ENCODE results near the gene HELQ.

The HELQ gene

DNA sequence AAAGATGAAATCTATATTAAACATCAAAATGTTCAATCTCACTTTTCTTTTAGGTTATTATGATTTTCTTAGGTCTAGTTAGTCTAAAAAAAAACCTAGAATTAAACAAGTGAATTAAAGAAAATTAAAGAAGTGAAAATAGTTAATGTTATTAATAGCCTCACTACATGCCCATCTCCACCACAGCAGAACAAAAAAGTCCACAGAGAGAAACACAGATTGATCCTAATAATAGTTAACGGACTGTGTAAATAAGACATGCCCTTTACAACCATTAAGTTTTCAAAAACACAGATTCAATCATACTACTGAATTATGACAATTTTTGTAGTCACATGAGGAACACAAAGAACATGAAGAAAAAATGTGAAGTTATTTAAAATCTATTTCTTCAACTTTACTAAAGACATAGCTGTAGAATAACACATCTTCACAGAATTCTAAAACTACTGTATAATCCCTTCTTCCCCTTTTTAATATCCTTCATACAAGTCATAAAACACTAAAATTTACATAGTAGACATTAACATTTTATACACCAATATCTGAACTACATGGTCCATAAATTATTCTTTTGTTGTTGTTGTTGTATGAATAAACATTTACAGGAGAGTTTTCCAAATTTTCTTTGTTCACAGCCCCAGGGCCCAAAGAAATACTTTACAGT lies 15.3 kb downstream of the HELQ start:
- Histone ChIP-seq H3K4me1 (no peaks in the 10 kb centered on the region), H3K27ac (no peak overlapping the region), H3K27me3 (no peaks in the 10 kb centered on the region), H3K9me3 (no peaks in the 10 kb centered on the region), H3K36me3 (peaks cover 65 to 76% (median 67%) of the 10 kb centered on the region in 3 donors), H3K4me3 (no peak overlapping the region)
- no peak for DNase-seq
- intact Hi-C loops (cut with DNase I; ENCODE audit: low total_unique reads), result no loop called here
- TF ChIP-seq, protein P1, sequence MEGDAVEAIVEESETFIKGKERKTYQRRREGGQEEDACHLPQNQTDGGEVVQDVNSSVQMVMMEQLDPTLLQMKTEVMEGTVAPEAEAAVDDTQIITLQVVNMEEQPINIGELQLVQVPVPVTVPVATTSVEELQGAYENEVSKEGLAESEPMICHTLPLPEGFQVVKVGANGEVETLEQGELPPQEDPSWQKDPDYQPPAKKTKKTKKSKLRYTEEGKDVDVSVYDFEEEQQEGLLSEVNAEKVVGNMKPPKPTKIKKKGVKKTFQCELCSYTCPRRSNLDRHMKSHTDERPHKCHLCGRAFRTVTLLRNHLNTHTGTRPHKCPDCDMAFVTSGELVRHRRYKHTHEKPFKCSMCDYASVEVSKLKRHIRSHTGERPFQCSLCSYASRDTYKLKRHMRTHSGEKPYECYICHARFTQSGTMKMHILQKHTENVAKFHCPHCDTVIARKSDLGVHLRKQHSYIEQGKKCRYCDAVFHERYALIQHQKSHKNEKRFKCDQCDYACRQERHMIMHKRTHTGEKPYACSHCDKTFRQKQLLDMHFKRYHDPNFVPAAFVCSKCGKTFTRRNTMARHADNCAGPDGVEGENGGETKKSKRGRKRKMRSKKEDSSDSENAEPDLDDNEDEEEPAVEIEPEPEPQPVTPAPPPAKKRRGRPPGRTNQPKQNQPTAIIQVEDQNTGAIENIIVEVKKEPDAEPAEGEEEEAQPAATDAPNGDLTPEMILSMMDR (IDR thresholded peaks at IDR 0.05), result no peak

DNA sequence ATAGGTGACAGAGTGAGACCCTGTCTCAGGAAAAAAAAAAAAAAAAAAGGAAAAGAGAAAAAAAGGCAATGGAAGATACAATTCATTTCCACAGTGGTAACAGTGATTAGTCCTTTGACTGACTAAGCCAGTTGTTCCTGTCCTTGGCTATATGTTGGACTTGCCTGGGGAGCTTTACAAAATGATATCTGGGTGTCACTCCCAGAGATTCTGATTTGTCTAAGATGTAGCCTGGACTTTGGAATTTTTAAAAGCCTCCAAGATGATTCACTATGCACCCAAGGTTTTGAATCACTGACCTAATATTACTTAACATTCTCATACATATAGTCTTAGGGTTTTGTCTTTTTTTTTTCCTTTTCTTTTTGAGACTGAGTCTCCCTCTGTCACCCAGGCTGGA lies 16.9 kb downstream of the HELQ start:
- Histone ChIP-seq H3K27me3 (no peaks in the 10 kb centered on the region), H3K4me3 (no peak overlapping the region), H3K36me3 (peaks cover 52 to 68% (median 57%) of the 10 kb centered on the region in 3 donors), H3K4me1 (no peaks in the 10 kb centered on the region), H3K9me3 (no peaks in the 10 kb centered on the region), H3K27ac (no peak overlapping the region)
- DNase-seq, result no peak
- intact Hi-C loops (cut with DNase I; ENCODE audit: low total_unique reads), result no loop called here
- TF ChIP-seq, protein P1 (IDR thresholded peaks at IDR 0.05), result no peak

DNA sequence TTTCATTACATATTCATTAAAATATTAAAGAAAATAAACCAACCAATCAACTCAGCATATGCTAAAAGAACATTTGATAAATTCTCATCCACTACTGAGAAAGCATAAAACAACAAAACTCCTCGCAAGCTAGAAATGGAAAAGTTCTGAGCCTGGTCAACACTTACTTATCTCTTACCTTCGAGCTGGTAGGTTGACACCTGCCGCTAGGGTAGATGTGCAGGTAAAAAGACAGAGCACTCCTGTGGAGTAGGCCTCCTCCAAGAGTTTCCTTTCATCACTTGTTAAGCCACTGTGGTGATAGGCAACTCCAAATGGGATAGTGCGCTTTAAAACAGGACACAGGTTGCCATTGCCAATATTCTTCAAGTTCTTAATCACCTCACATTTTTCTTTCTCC lies 18.9 kb downstream of the HELQ start:
- TF ChIP-seq, protein P1 (IDR thresholded peaks at IDR 0.05), result no peak
- DNase-seq, result no peak
- Histone ChIP-seq H3K9me3 (no peaks in the 10 kb centered on the region), H3K4me1 (no peaks in the 10 kb centered on the region), H3K4me3 (no peak overlapping the region), H3K27ac (no peak overlapping the region), H3K27me3 (no peaks in the 10 kb centered on the region), H3K36me3 (peaks cover 35 to 61% (median 51%) of the 10 kb centered on the region in 3 donors)
- intact Hi-C loops (cut with DNase I; ENCODE audit: low total_unique reads), result no loop called here

DNA sequence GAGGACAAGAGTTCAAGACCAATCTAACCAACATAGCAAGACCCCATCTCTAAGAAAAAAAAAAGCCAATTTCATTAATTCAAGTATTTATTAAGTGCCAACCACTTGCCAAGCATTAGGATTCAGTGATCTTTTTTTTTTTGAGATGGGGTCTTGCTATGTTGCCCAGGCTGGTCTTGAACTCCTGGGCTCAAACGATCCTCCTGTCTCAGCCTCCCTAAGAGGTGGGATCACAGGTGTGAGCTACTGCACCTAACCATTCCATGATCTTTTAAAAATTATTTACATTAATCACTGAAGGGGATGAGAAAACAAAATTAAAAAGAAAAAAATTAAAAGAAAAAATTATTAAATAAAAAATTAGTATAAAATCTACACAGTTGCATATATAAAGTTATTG lies 24.4 kb downstream of the HELQ start:
- Histone ChIP-seq H3K9me3 (no peaks in the 10 kb centered on the region), H3K4me1 (no peaks in the 10 kb centered on the region), H3K27me3 (no peaks in the 10 kb centered on the region), H3K36me3 (peaks cover 25 to 57% (median 45%) of the 10 kb centered on the region in 3 donors), H3K4me3 (no peak overlapping the region), H3K27ac (no peak overlapping the region)
- intact Hi-C loops (cut with DNase I; ENCODE audit: low total_unique reads), result no loop called here
- TF ChIP-seq, protein P1 (IDR thresholded peaks at IDR 0.05), result no peak
- no peak for DNase-seq

DNA sequence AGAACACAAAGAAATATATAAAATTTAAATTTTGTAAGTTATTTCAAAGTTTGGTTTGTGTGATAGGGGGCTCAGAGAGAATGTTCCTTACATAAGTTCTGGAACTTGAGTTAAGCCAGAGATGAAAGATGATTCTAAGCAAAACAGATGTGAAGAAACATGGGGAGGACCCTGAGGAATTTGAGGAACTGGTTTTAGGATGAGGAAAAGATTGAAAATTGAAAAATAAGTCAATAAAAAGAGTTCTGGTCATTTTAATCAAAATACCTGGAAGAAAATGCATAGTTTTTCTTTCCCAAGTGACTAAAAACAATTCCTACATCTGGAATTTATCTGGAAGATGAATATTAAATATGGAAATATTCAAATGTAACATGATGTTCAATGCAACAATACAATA lies 37.4 kb downstream of the HELQ start:
- no peaks in the 10 kb centered on the region for H3K4me1 ChIP-seq
- intact Hi-C loops (cut with DNase I; ENCODE audit: low total_unique reads), result no loop called here
- peaks cover 59 to 84% (median 64%) of the 10 kb centered on the region in 3 donors for H3K36me3 ChIP-seq
- TF ChIP-seq, protein P1 (IDR thresholded peaks at IDR 0.05), result no peak
- no peak overlapping the region for H3K27ac ChIP-seq
- no peak for DNase-seq
- no peaks in the 10 kb centered on the region for H3K27me3 ChIP-seq
- H3K4me3 ChIP-seq, result no peak overlapping the region
- no peaks in the 10 kb centered on the region for H3K9me3 ChIP-seq

Data from tibial artery (tissue), 4 donors.